Measurements from ENCODE around the gene PHEX. TPM values are rescaled to one million over a fixed set of nuclear protein-coding genes. Genes with fewer than 3 reads are reported as not detected.

PHEX gene
- total RNA-seq, 1 experiment from 2014 or later: 0.04 TPM

DNA sequence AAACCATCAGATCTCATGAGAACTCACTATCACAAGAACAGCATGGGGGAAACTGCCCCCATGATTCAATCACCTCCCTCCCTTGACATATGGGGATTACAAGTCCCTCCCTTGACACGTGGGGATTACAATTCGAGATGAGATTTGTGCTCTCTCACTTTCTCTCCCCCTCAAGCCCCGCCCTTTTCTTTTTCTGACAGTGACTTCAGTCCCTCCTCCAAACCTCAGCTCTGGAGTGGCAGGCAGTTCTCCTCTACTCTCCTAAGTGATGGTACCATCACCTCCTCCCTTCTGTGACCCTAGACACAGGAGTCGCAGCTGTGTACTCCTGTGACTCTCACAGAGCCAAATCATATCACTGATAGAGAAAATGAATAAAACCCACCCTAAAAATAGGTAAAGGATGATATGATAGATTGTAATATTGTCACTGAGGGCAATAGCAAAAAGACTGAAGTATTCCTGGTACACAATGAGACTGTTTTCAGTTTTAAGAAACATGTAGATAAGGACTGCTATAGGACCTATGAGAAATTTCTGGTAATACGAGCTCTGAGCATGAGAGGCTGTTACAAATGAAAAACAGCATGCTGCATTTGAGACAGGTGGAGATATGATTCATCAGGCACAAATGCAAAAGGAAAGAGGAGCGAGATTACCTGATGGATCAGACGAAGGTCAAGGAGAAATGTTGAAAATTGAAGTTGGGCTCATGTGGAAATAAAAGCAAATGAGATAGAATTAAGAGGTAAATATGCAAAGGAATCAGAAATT, 139.3 kb downstream of the PHEX start:
- no peaks in the 10 kb centered on the region for H3K27me3 Mint-ChIP-seq (ENCODE audit: low read depth)
- peak; percentile 36; the same call in 1 of the 2 replicates for ATAC-seq
- TF ChIP-seq PREB (CRISPR knock-in tag; IDR thresholded peaks at IDR 0.05; ENCODE audit: borderline replicate concordance): no peak
- TF ChIP-seq, protein P1, sequence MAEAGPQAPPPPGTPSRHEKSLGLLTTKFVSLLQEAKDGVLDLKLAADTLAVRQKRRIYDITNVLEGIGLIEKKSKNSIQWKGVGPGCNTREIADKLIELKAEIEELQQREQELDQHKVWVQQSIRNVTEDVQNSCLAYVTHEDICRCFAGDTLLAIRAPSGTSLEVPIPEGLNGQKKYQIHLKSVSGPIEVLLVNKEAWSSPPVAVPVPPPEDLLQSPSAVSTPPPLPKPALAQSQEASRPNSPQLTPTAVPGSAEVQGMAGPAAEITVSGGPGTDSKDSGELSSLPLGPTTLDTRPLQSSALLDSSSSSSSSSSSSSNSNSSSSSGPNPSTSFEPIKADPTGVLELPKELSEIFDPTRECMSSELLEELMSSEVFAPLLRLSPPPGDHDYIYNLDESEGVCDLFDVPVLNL (CRISPR knock-in tag; IDR thresholded peaks at IDR 0.05; ENCODE audit: borderline replicate concordance, low read depth): no peak
- no peak for TF ChIP-seq ELF4 (CRISPR knock-in tag; IDR thresholded peaks at IDR 0.05; ENCODE audit: low read depth)
- TF ChIP-seq FOXJ3 (CRISPR knock-in tag; IDR thresholded peaks at IDR 0.05; ENCODE audit: borderline replicate concordance): no peak
- no peak for TF ChIP-seq SMAD3 (CRISPR knock-in tag; IDR thresholded peaks at IDR 0.05; ENCODE audit: borderline replicate concordance)
- TF ChIP-seq TCF7 (CRISPR knock-in tag; IDR thresholded peaks at IDR 0.05; ENCODE audit: low read depth): no peak
- TF ChIP-seq GABPB1 (CRISPR knock-in tag; IDR thresholded peaks at IDR 0.05): no peak
- POLR2A ChIA-PET: no interaction called here
- H3K36me3 Mint-ChIP-seq: no peaks in the 10 kb centered on the region
- CTCF ChIA-PET: no interaction called here
- H3K9me3 Mint-ChIP-seq: no peaks in the 10 kb centered on the region
- H3K4me3 Mint-ChIP-seq: no peak overlapping the region
- peaks cover 6% of the 10 kb centered on the region for H3K4me1 Mint-ChIP-seq
- DNase-seq (ENCODE audit: low spot score): no peak
- no peak overlapping the region for H3K27ac Mint-ChIP-seq

DNA sequence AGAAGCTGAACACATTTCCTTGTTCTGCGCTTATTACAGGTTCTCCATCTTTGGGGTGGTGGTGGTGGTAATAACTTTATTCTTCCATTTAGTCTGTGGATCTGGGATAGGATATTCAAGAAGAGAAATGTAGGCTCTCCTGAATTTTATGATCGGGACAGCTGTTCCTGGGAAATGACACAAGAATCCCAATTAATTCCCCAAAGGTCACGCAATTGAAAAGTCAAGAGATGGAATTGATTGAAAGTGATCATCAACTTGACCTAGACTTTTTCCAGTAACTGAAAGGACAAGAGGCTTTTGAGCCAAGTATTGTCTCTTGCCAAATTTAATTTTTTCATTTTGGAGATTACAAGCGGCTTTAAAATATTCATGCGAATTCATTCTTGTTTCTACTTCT, 141.8 kb downstream of the PHEX start:
- CTCF ChIA-PET: no interaction called here
- H3K4me1 Mint-ChIP-seq: peaks cover 6% of the 10 kb centered on the region
- POLR2A ChIA-PET: no interaction called here
- no peak overlapping the region for H3K27ac Mint-ChIP-seq
- no peak for DNase-seq (ENCODE audit: low spot score)
- no peaks in the 10 kb centered on the region for H3K36me3 Mint-ChIP-seq
- H3K4me3 Mint-ChIP-seq: no peak overlapping the region
- H3K27me3 Mint-ChIP-seq (ENCODE audit: low read depth): no peaks in the 10 kb centered on the region
- no peak for ATAC-seq
- no peaks in the 10 kb centered on the region for H3K9me3 Mint-ChIP-seq
- TF ChIP-seq FOXJ3 (CRISPR knock-in tag; IDR thresholded peaks at IDR 0.05; ENCODE audit: borderline replicate concordance): no peak
- TF ChIP-seq ZNF416 (CRISPR knock-in tag; IDR thresholded peaks at IDR 0.05): no peak
- TF ChIP-seq ZNF281 (CRISPR knock-in tag; IDR thresholded peaks at IDR 0.05): no peak
- no peak for TF ChIP-seq ZNF532 (CRISPR knock-in tag; IDR thresholded peaks at IDR 0.05; ENCODE audit: borderline replicate concordance)
- TF ChIP-seq, protein P2, sequence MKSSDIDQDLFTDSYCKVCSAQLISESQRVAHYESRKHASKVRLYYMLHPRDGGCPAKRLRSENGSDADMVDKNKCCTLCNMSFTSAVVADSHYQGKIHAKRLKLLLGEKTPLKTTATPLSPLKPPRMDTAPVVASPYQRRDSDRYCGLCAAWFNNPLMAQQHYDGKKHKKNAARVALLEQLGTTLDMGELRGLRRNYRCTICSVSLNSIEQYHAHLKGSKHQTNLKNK (CRISPR knock-in tag; IDR thresholded peaks at IDR 0.05): no peak
- TF ChIP-seq, protein P3, sequence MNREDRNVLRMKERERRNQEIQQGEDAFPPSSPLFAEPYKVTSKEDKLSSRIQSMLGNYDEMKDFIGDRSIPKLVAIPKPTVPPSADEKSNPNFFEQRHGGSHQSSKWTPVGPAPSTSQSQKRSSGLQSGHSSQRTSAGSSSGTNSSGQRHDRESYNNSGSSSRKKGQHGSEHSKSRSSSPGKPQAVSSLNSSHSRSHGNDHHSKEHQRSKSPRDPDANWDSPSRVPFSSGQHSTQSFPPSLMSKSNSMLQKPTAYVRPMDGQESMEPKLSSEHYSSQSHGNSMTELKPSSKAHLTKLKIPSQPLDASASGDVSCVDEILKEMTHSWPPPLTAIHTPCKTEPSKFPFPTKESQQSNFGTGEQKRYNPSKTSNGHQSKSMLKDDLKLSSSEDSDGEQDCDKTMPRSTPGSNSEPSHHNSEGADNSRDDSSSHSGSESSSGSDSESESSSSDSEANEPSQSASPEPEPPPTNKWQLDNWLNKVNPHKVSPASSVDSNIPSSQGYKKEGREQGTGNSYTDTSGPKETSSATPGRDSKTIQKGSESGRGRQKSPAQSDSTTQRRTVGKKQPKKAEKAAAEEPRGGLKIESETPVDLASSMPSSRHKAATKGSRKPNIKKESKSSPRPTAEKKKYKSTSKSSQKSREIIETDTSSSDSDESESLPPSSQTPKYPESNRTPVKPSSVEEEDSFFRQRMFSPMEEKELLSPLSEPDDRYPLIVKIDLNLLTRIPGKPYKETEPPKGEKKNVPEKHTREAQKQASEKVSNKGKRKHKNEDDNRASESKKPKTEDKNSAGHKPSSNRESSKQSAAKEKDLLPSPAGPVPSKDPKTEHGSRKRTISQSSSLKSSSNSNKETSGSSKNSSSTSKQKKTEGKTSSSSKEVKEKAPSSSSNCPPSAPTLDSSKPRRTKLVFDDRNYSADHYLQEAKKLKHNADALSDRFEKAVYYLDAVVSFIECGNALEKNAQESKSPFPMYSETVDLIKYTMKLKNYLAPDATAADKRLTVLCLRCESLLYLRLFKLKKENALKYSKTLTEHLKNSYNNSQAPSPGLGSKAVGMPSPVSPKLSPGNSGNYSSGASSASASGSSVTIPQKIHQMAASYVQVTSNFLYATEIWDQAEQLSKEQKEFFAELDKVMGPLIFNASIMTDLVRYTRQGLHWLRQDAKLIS (CRISPR knock-in tag; IDR thresholded peaks at IDR 0.05; ENCODE audit: borderline replicate concordance): no peak
- TF ChIP-seq ESRRA (CRISPR knock-in tag; IDR thresholded peaks at IDR 0.05; ENCODE audit: borderline replicate concordance): no peak
- TF ChIP-seq SMAD4 (CRISPR knock-in tag; IDR thresholded peaks at IDR 0.05): no peak
- TF ChIP-seq, protein P4, sequence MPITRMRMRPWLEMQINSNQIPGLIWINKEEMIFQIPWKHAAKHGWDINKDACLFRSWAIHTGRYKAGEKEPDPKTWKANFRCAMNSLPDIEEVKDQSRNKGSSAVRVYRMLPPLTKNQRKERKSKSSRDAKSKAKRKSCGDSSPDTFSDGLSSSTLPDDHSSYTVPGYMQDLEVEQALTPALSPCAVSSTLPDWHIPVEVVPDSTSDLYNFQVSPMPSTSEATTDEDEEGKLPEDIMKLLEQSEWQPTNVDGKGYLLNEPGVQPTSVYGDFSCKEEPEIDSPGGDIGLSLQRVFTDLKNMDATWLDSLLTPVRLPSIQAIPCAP (CRISPR knock-in tag; IDR thresholded peaks at IDR 0.05): no peak
- no peak for TF ChIP-seq MAX (CRISPR knock-in tag; IDR thresholded peaks at IDR 0.05)
- TF ChIP-seq MYBL2 (CRISPR knock-in tag; IDR thresholded peaks at IDR 0.05): no peak
- no peak for TF ChIP-seq EMX1 (CRISPR knock-in tag; IDR thresholded peaks at IDR 0.05)
